Measurements from ENCODE around the gene TMCO5A.

- no peak for TF ChIP-seq CTCF (IDR thresholded peaks at IDR 0.05; ENCODE audit: insufficient read depth, low read length)
- no peak for TF ChIP-seq REST (IDR thresholded peaks at IDR 0.05; ENCODE audit: insufficient replicate concordance, low read depth)
Measured at GRCh38 chr15:37981201-37981600, 46.8 kb downstream of the TMCO5A start.
